ENCODE results near the gene GIGYF1. TPM values are rescaled to one million over a fixed set of nuclear protein-coding genes. Genes with fewer than 3 reads are reported as not detected.
"Not testable (repeated sequence)": the region's sequence is repeated elsewhere in the genome, so short reads cannot be mapped to it uniquely, and the experiment has no call there.

The GIGYF1 gene
- total RNA-seq, 3 donors from 2014 or later = 25.0 to 39.0 (median 34.8) TPM

DNA sequence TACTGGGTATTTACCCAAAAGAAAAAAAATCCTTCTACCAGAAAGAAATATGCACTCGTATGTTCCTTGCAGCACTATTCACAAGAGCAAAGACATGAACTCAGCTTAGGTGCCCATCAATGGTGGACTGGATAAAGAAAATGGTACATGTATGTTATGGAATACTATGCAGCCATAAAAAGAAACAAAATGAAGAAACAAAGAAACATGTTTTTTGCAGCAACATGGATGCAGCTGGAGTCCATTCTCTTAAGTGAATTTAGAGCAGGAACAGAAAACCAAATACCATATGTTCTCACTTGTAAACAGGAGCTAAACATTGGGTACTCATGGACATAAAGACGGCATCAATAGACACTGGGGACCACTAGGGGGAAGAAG lies 26.0 kb downstream of the GIGYF1 start:
- no peak for TF ChIP-seq POLR2A (IDR thresholded peaks at IDR 0.05)
- TF ChIP-seq POLR2AphosphoS5 (IDR thresholded peaks at IDR 0.05) = no peak

DNA sequence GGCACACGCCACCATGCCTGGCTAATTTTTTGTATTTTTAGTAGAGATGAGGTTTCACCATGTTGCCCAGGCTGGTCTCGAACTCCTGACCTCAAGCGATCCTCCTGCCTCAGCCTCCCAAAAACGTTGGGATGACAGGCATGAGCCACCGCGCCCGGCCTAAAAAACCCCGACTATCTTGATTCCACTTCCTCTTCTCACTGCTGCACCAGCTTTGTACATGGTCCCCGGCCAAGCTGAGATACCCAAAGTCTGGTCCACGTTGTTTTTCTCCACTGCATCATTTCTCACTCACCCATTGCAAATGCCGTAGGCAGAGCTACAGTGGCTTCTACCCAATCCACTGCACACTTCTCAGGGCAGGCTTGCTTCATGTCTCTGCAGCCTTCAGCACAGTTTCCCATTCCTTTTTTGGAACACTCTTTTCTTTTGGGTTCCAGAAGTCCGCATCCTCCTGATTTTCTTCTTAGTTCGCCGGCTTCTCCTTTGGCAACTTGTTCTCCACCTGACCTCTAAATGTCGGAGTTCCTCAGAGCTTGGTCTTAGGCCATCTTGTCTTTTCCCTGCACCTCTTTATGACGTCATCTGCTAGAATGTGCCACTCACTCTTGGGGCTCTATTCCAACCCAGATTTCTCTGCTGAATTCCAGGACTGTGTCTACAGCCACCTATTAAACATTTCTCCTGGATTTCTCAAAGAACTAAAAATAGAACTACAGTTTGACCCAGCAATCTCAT lies 26.6 kb downstream of the GIGYF1 start:
- DNase-seq (ENCODE audit: low spot score in 2 of 2) = no peak
- no peak overlapping the region for H3K4me3 ChIP-seq
- H3K27me3 ChIP-seq = no peaks in the 10 kb centered on the region
- H3K27ac ChIP-seq = no peak overlapping the region
- no peaks in the 10 kb centered on the region for H3K4me1 ChIP-seq
- intact Hi-C loops (cut with DNase I; ENCODE audit: low total_unique reads) = no loop called here
- no peaks in the 10 kb centered on the region for H3K9me3 ChIP-seq
- TF ChIP-seq POLR2A (IDR thresholded peaks at IDR 0.05) (no peak), POLR2AphosphoS5 (IDR thresholded peaks at IDR 0.05) (no peak)
- TF ChIP-seq, protein P1, sequence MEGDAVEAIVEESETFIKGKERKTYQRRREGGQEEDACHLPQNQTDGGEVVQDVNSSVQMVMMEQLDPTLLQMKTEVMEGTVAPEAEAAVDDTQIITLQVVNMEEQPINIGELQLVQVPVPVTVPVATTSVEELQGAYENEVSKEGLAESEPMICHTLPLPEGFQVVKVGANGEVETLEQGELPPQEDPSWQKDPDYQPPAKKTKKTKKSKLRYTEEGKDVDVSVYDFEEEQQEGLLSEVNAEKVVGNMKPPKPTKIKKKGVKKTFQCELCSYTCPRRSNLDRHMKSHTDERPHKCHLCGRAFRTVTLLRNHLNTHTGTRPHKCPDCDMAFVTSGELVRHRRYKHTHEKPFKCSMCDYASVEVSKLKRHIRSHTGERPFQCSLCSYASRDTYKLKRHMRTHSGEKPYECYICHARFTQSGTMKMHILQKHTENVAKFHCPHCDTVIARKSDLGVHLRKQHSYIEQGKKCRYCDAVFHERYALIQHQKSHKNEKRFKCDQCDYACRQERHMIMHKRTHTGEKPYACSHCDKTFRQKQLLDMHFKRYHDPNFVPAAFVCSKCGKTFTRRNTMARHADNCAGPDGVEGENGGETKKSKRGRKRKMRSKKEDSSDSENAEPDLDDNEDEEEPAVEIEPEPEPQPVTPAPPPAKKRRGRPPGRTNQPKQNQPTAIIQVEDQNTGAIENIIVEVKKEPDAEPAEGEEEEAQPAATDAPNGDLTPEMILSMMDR (IDR thresholded peaks at IDR 0.05) = no peak
- H3K36me3 ChIP-seq = no peaks in the 10 kb centered on the region

More for the DNA sequence above, 26.0 kb downstream of the GIGYF1 start:
- intact Hi-C loops (cut with DNase I; ENCODE audit: low total_unique reads) = no loop called here
- H3K27me3 ChIP-seq = no peaks in the 10 kb centered on the region
- H3K36me3 ChIP-seq = no peaks in the 10 kb centered on the region
- DNase-seq (ENCODE audit: low spot score in 2 of 2) = no peak
- no peak overlapping the region for H3K4me3 ChIP-seq
- no peaks in the 10 kb centered on the region for H3K9me3 ChIP-seq
- H3K27ac ChIP-seq = no peak overlapping the region
- no peaks in the 10 kb centered on the region for H3K4me1 ChIP-seq

DNA sequence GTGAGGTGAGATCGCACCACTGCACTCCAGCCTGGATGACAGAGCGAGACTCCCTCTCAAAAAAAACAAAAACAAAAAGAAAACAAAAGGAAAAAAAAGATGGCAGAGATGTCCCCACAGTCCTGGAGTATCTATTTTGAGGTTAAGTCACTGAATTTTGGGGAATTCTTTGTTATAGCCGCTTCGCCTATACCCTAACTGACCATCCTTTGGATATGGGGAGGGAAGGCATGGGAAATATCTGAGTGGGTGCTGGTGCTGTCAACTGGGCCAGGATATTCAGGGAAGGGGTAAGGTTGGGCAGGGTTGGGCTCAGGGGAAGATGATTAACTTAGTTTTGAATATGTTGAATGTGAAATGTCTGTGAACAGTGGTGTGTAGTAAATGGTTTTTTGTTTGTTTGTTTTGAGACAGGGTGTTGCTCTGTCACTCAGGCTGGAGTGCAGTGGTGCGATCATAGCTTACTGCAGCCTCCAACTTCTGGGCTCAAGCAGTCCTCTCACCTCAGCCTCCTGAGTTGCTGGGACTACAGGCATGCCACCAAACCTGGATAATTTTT lies 28.8 kb downstream of the GIGYF1 start:
- Histone ChIP-seq H3K4me3 (no peak overlapping the region), H3K36me3 (no peaks in the 10 kb centered on the region), H3K27ac (no peak overlapping the region), H3K9me3 (no peaks in the 10 kb centered on the region), H3K27me3 (no peaks in the 10 kb centered on the region), H3K4me1 (no peaks in the 10 kb centered on the region)
- no peak for TF ChIP-seq POLR2AphosphoS5 (IDR thresholded peaks at IDR 0.05)
- TF ChIP-seq, protein P1 (IDR thresholded peaks at IDR 0.05) = no peak
- no peak for TF ChIP-seq POLR2A (IDR thresholded peaks at IDR 0.05)
- DNase-seq (ENCODE audit: low spot score in 2 of 2) = no peak
- intact Hi-C loops (cut with DNase I; ENCODE audit: low total_unique reads) = no loop called here

DNA sequence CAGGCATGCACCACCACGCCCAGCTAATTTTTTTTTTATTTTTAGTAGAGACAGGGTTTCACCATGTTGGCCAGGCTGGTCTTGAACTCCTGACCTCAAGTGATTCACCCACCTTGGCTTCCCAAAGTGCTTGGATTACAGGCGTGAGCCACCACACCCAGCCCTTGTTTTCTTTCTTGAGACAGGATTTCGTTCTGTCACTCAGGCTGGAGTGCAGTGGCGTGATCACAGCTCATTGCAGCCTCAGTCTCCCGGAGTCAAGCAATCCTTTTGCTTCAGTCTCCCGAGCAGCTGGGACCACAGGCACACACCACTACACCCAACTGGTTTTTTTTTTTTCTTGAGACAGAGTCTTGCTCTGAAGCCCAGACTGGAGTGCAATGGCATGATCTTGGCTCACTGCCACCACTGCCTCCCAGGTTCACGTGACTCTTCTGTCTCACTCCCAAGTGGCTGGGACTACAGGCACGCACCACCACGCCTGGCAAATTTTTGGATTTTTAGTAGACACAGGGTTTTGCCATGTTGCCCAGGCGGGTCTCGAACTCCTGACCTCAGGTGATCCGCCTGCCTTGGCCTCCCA lies 31.8 kb downstream of the GIGYF1 start:
- intact Hi-C loops (cut with DNase I; ENCODE audit: low total_unique reads); H3K4me3 ChIP-seq; H3K27ac ChIP-seq; H3K9me3 ChIP-seq; H3K36me3 ChIP-seq; H3K4me1 ChIP-seq; DNase-seq (ENCODE audit: low spot score in 2 of 2): not testable (repeated sequence)
- peaks cover 0 to 15% of the 10 kb centered on the region in 2 donors for H3K27me3 ChIP-seq

DNA sequence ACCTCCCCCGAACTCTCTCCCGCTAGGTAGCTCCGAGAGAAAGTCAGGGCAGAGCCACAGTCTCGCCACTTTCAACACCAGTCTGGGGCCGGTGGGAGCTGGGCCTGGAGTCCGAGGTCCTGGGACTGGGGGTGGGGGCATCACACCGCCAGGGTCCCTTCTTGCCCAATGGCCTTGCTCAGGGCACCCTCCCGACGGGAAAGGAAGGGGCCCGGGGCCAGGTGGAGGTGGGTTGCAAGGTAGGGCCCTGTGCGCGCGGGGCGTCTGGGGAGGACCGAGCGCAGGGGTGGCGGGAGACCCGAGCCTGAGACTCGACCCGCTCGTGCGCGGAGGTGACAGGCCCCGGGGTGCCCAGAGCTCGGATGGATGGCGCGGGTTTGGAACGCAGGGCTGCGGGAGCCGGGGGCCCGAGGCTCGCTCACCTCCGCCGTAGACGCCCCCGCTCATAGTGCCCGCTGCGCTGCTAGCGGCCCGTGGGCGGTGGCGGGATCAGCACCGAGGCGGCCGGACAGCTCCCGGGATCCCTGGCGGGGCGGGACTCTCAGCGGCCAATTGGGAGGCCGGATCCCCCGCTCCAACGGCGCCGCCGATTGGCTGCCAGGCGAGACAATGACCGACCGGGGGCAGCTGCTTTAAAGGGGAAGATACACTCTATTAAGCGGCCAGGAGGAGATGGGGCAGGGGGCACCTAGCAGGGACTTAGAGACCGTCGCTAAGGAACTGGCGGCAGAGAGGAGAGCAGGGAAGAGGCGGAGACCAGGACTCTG lies 38.0 kb downstream of the GIGYF1 start, which contains the start of gene ACTL6B:
ACTL6B (minus strand) TSS at position 541 of the 767 bp plus-strand sequence; CDS start at position 447, 94 bp downstream.
- intact Hi-C loops (cut with DNase I; ENCODE audit: low total_unique reads) = no loop called here
- no peak for TF ChIP-seq POLR2A (IDR thresholded peaks at IDR 0.05)
- TF ChIP-seq POLR2AphosphoS5 (IDR thresholded peaks at IDR 0.05) = no peak
- TF ChIP-seq, protein P1 (IDR thresholded peaks at IDR 0.05) = no peak
- H3K27me3 ChIP-seq = peaks cover 12 to 43% of the 10 kb centered on the region in 2 donors
- H3K27ac ChIP-seq = no peak within 1 kb of the TSS
- no peaks in the 10 kb centered on the region for H3K36me3 ChIP-seq
- no peaks in the 10 kb centered on the region for H3K4me1 ChIP-seq
- no peak within 1 kb of the TSS for H3K4me3 ChIP-seq
- DNase-seq (ENCODE audit: low spot score in 2 of 2) = no peak
- H3K9me3 ChIP-seq = no peaks in the 10 kb centered on the region

All from breast epithelium (tissue), 4 donors.